GM12878 (cell line): Measurements from ENCODE around the gene PNPLA4. TPM values are rescaled to one million over a fixed set of nuclear protein-coding genes. Genes with fewer than 3 reads are reported as not detected.

Experiments
- ATAC-seq: fragments of 200-7000 bp; cut with Tn5 transposase; 3 replicates; pipeline ENCODE4 v1.9.1; 2020; ENCODE audit warnings: mild to moderate bottlenecking, moderate library complexity
- BruUV-seq: library from RNA; stranded (reverse); fragments of 400-500 nt; replicated peaks from 2 replicates; lab custom pipeline; 2021; lab: Mats Ljungman, UMichigan
- CTCF ChIA-PET: fragments of 300-600 bp; sonication (Branson Sonifier 250); formaldehyde crosslinking; extraction: SDS; loops from one replicate; lab custom pipeline; 2021; ENCODE audit warnings: inconsistent platforms; lab: Yijun Ruan, JAX
- POLR2A ChIA-PET: fragments of 350-600 bp; formaldehyde crosslinking; extraction: SDS; loops from one replicate; lab custom pipeline; 2021; ENCODE audit warnings: inconsistent platforms; lab: Charles Lee
- RAD21 ChIA-PET: fragments of 300-600 bp; sonication (Branson Sonifier 250); formaldehyde crosslinking; loops from one replicate; lab custom pipeline; 2023; ENCODE audit warnings: antibody characterized with exemption; ENCODE audit not compliant: unreplicated experiment; lab: Charles Lee
- SMC1A ChIA-PET: fragments of 300-600 bp; sonication (Branson Sonifier 250); formaldehyde crosslinking; loops from one replicate; lab custom pipeline; 2023; ENCODE audit not compliant: unreplicated experiment, uncharacterized antibody; lab: Charles Lee
- DNase-seq: peaks from one replicate; pipeline ENCODE4 v3.0.0-alpha.2; 2011; ENCODE audit warnings: low read depth, low spot score
- FAIRE-seq: peaks from 3 replicates; lab custom pipeline; 2011; peaks lifted over from hg19 to GRCh38; lab: Jason Lieb, UNC
- H2AFZ ChIP-seq: 2 replicates; pipeline ENCODE4 v1.6.0; 2011; ENCODE audit warnings: low read depth, low read length, control low read depth; ENCODE audit not compliant: control insufficient read depth
- H3K27ac ChIP-seq: 2 replicates; pipeline ENCODE4 v1.5.1; 2011; ENCODE audit warnings: control low read depth; ENCODE audit not compliant: control insufficient read depth, insufficient read depth
- H3K27me3 ChIP-seq, 2 experiments: replicated peaks in 1 of 2; 2 replicates each; pipeline versions ENCODE4 v1.6.0 to v1.6.1; 2011; ENCODE audit warnings: low read length in 1 of 2; ENCODE audit not compliant: control insufficient read depth in 2 of 2, insufficient read depth in 2 of 2
- H3K36me3 ChIP-seq, 2 experiments: 2 replicates each; pipeline ENCODE4 v1.5.1; 2011; ENCODE audit warnings: low read length in 1 of 2; ENCODE audit not compliant: control insufficient read depth in 2 of 2, insufficient read depth in 2 of 2
- H3K4me1 ChIP-seq: 2 replicates; pipeline ENCODE4 v1.6.1; 2011; ENCODE audit warnings: mild to moderate bottlenecking, low read length, moderate library complexity, mixed read lengths; ENCODE audit not compliant: control insufficient read depth, insufficient read depth
- H3K4me2 ChIP-seq: 2 replicates; pipeline ENCODE4 v1.6.0; 2011; ENCODE audit warnings: control low read depth; ENCODE audit not compliant: control insufficient read depth, insufficient read depth
- H3K4me3 ChIP-seq: fragments of 200-600 bp; sonication (generic); 2 replicates; pipeline ENCODE4 v1.5.1; 2016
- H3K79me2 ChIP-seq: 2 replicates; pipeline ENCODE4 v1.6.0; 2011; ENCODE audit warnings: low read length; ENCODE audit not compliant: control insufficient read depth, insufficient read depth
- H3K9ac ChIP-seq: 2 replicates; pipeline ENCODE4 v1.8.0; 2011; ENCODE audit warnings: low read length, control low read depth, mixed read lengths; ENCODE audit not compliant: control insufficient read depth, insufficient read depth
- H3K9me3 ChIP-seq: replicated peaks from 3 replicates; pipeline ENCODE4 v1.5.1; 2011; ENCODE audit warnings: mild to moderate bottlenecking, low read length; ENCODE audit not compliant: control insufficient read depth, insufficient read depth
- H4K20me1 ChIP-seq: 2 replicates; pipeline ENCODE4 v1.6.0; 2011; ENCODE audit not compliant: control insufficient read depth, insufficient read depth
- CEBPZ ChIP-seq: fragments of 150-350 bp; IDR thresholded peaks from 2 replicates; pipeline ENCODE4 v1.6.1; 2016; ENCODE audit warnings: low read depth, low read length
- E2F8 ChIP-seq: fragments of 450-650 bp; IDR thresholded peaks from 2 replicates; pipeline ENCODE4 v1.6.1; 2018; ENCODE audit warnings: mild to moderate bottlenecking, low read depth, moderate library complexity; ENCODE audit not compliant: partially characterized antibody
- PBX3 ChIP-seq: IDR thresholded peaks from 2 replicates; pipeline ENCODE4 v1.6.1; 2011; ENCODE audit warnings: mild to moderate bottlenecking, low read depth, low read length, moderate library complexity; ENCODE audit not compliant: insufficient replicate concordance
- ZBTB11 ChIP-seq: fragments of 450-650 bp; formaldehyde crosslinking; IDR thresholded peaks from 2 replicates; pipeline ENCODE4 v1.5.0; 2022; ENCODE audit warnings: mild to moderate bottlenecking, missing genetic modification characterization
- ZNF24 ChIP-seq: fragments of 450-650 bp; IDR thresholded peaks from 2 replicates; pipeline ENCODE4 v1.6.1; 2017; ENCODE audit warnings: antibody characterized with exemption, mild to moderate bottlenecking
- ZNF622 ChIP-seq: fragments of 450-650 bp; IDR thresholded peaks from 2 replicates; pipeline ENCODE4 v1.6.1; 2017; ENCODE audit warnings: mild to moderate bottlenecking, inconsistent platforms
- WGBS: methylation state at CpG from one replicate; pipeline ENCODE4 v1.1.6; 2016; ENCODE audit warnings: low lambda C conversion rate; ENCODE audit not compliant: insufficient replicate concordance, insufficient coverage; ENCODE audit errors: missing lambda C conversion rate; 5-methylcytosine and 5-hydroxymethylcytosine counted together
- in situ Hi-C: fragments of 300-500 bp; cut with MboI; formaldehyde crosslinking; loops from 9 replicates; pipeline ENCODE4 v1.14.3; 2018; ENCODE audit warnings: mixed read lengths
- intact Hi-C: fragments of 100-400 bp; cut with micrococcal nuclease; formaldehyde crosslinking; loops from one replicate; pipeline ENCODE4 v1.14.2; 2022; ENCODE audit not compliant: unreplicated experiment
- polyA plus RNA-seq, 11 experiments: library from polyadenylated mRNA; depleted of rRNA in 4 of 11; unstranded in 6 of 11; stranded (reverse) in 5 of 11; fragments of >200 nt; fragmentation: Nextera tagmentation in 4 of 11; fragmentation: Illumina TruSeq in 1 of 11; extraction: Ambion mirVana in 4 of 11; extraction: Trizol in 1 of 11; gene quantifications; 1 replicate in 1 of 11; 2 replicates in 10 of 11; pipeline versions ENCODE4 v1.2.1 to v1.2.3, GENCODE V29; 2011 to 2016; ENCODE audit warnings: inconsistent platforms in 2 of 11, missing spikeins in 2 of 11, low read depth in 1 of 11
- total RNA-seq, 4 experiments: library from RNA; depleted of rRNA in 3 of 4; stranded (reverse); fragments of >200 nt in 3 of 4; fragmentation: Illumina TruSeq in 1 of 4; extraction: Trizol in 1 of 4; gene quantifications; 2 replicates each; pipeline versions ENCODE4 v1.2.1 to v1.2.3, GENCODE V29; 2013 to 2021

Gene PNPLA4
- total and polyA plus RNA-seq, 10 of the 15 experiments (the other 5 are each of a cell fraction or from before 2014, with no cell fraction given), result 18.0 to 53.0 (median 33.6) TPM

GRCh38 chrX:7908821-7909220, 18.4 kb downstream of the PNPLA4 start (continued):
- TF ChIP-seq CEBPZ (no peak), ZNF24 (no peak), ZNF622 (no peak), PBX3 (no peak)

- no peak overlapping the region for H3K27ac ChIP-seq
- ChIA-PET CTCF (interaction anchor here (1.0 to 1.9 kb wide), 2 partner anchors 21 to 24 kb away, joined by 3 to 6 read pairs; no protein-coding TSS in a partner anchor), RAD21 (no interaction called here), POLR2A (no interaction called here), SMC1A (interaction anchor here (1.0 to 1.2 kb wide), 2 partner anchors 7 to 17 kb away, joined by 3 read pairs; no protein-coding TSS in a partner anchor)
- H2AFZ ChIP-seq, result no peak overlapping the region
- no peaks in the 10 kb centered on the region for H3K79me2 ChIP-seq
- H3K9ac ChIP-seq, result no peak overlapping the region
- no peaks in the 10 kb centered on the region for H4K20me1 ChIP-seq
- intact Hi-C loops (no loop called here), in situ Hi-C loops (no loop called here)
- DNase-seq (no peak), ATAC-seq (no peak), FAIRE-seq (no peak)
- H3K36me3 ChIP-seq, result peaks cover 0 to 10% of the 10 kb centered on the region in 2 experiments; a peak in 2 of 4 replicates
- WGBS, result 84% methylated on average over 3 of the region's 3 CpGs
- no peak overlapping the region for H3K4me2 ChIP-seq
- no peaks in the 10 kb centered on the region; the same call in 2 of the 3 replicates for H3K9me3 ChIP-seq
- TF ChIP-seq E2F8 (no peak), ZBTB11 (CRISPR knock-in tag) (no peak)
- BruUV-seq, result no TSS peak
- no peaks in the 10 kb centered on the region for H3K4me1 ChIP-seq
- H3K27me3 ChIP-seq, result no peaks in the 10 kb centered on the region
- no peak overlapping the region for H3K4me3 ChIP-seq
These were observed 22.7 kb downstream of the PNPLA4 start for GRCh38 chrX:7904562-7904961.
